Testis (tissue), 2 donors: Measurements from ENCODE around the gene WDR46.

Experiments used
- POLR2A ChIP-seq: fragments of 450-650 bp; IDR thresholded peaks from one replicate; pipeline ENCODE4 v1.6.1; 2017; ENCODE audit warnings: antibody characterized with exemption, mild to moderate bottlenecking, moderate library complexity
- TF ChIP-seq, protein P1 (sequence below), 3 experiments: fragments of 450-650 bp in 2 of 3; fragments of 200-600 bp in 1 of 3; sonication (generic) in 1 of 3; IDR thresholded peaks; one replicate each; pipeline ENCODE4 v1.5.1; 2016 to 2019; ENCODE audit warnings: antibody characterized with exemption in 3 of 3, mild to moderate bottlenecking in 2 of 3, moderate library complexity in 1 of 3

DNA sequence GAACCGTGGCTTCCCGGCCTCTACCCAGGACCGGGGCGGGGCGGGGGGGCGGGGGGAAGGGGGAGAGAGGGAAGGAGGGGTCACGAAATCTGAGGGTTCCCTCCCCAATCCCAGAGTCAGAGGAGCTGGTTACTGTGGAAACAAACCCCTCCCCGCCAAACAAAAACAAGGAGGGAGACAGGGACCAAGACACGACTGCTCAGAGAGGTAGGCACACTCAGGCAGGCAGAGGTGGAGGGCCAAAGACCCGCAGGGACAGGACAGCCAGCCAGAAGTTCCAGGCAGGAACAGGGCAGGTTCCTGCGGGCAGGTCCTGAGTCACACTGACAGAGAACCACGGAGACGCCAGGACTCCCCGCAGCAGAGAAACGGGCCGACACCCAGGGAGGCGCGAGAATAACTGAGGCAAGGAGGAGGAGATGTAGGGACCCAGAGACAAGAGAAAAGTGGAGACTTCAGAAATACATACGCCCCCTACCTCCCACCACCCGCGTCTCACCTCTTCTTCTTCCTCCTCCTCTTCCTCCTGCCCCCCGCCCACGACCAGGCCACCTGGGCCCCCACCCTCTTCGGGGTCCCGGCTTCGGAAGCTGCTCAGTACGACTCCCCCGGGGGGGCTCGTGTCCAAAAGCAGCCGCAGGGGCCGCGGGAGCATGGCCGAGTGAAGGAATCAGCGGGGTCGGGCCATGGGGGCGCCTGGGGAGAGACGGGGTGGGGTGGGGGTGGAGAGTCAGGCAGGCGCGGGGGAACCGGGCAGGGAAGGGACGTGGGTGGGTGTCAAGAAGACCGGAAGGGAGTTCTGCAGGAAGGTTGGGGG, 9.1 kb upstream of the WDR46 start:
- TF ChIP-seq, protein P1, sequence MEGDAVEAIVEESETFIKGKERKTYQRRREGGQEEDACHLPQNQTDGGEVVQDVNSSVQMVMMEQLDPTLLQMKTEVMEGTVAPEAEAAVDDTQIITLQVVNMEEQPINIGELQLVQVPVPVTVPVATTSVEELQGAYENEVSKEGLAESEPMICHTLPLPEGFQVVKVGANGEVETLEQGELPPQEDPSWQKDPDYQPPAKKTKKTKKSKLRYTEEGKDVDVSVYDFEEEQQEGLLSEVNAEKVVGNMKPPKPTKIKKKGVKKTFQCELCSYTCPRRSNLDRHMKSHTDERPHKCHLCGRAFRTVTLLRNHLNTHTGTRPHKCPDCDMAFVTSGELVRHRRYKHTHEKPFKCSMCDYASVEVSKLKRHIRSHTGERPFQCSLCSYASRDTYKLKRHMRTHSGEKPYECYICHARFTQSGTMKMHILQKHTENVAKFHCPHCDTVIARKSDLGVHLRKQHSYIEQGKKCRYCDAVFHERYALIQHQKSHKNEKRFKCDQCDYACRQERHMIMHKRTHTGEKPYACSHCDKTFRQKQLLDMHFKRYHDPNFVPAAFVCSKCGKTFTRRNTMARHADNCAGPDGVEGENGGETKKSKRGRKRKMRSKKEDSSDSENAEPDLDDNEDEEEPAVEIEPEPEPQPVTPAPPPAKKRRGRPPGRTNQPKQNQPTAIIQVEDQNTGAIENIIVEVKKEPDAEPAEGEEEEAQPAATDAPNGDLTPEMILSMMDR (IDR thresholded peaks at IDR 0.05), result no peak
- no peak for TF ChIP-seq POLR2A
